T-helper 17 cell (primary cell): Measurements from ENCODE around the gene PEMT. TPM values are rescaled to one million over a fixed set of nuclear protein-coding genes. Genes with fewer than 3 reads are reported as not detected.

Source experiments
- ATAC-seq: fragments of 150-1000 bp; cut with Tn5 transposase; 2 replicates; pipeline ENCODE4 v1.10.0; 2021; ENCODE audit warnings: mild to moderate bottlenecking, moderate library complexity
- DNase-seq, 3 donors: peaks; one replicate each; pipeline versions ENCODE4 v3.0.0 to v3.0.0-alpha.2; 2020 to 2021
- H3K9me3 ChIP-seq: one replicate; pipeline ENCODE4 v1.7.0; 2013; ENCODE audit warnings: low read length, mild to moderate bottlenecking; ENCODE audit not compliant: control insufficient read depth, poor library complexity, severe bottlenecking
- H3K27ac Mint-ChIP-seq: one replicate; pipeline ENCODE4 v1.8.0; 2022; ENCODE audit warnings: mild to moderate bottlenecking, moderate library complexity, mixed read lengths
- H3K27me3 Mint-ChIP-seq: one replicate; pipeline ENCODE4 v1.8.0; 2022; ENCODE audit warnings: mixed read lengths
- H3K36me3 Mint-ChIP-seq: one replicate; pipeline ENCODE4 v1.8.0; 2022; ENCODE audit warnings: low read depth, mixed read lengths
- H3K4me1 Mint-ChIP-seq: one replicate; pipeline ENCODE4 v1.8.0; 2022; ENCODE audit warnings: mild to moderate bottlenecking, mixed read lengths
- H3K4me3 Mint-ChIP-seq: one replicate; pipeline ENCODE4 v1.8.0; 2022; ENCODE audit warnings: mild to moderate bottlenecking, moderate library complexity, mixed read lengths
- total RNA-seq, 4 donors: library from RNA in 2 of 4; stranded (reverse) in 2 of 4; gene quantifications; one replicate each; pipeline ENCODE4 v1.2.3 and lab custom pipeline; 2022 to 2026

Gene PEMT
- total RNA-seq, 2 donors from 2014 or later, result 13.8 to 14.8 TPM

DNA sequence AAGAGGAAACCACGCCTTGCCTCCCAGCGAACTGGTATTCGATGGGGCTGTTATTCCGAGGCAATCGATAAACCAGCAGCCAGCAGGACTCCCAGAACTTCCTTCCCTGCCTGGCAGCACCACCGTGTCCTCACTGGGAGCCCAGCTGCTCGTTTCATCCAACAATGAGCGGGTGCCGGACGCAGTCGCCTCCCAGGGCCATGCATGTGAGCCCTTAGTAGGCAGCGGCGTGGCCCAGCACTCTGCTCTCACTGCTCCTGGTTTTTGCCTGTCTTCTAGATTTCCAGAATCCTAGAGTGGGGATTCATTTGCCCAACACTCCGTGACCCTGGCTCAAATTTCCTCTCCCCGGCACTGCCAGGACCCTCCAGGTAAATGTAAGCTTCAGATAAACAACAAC lies 66.2 kb downstream of the PEMT start:
- H3K36me3 Mint-ChIP-seq, result peaks cover 2% of the 10 kb centered on the region
- no peaks in the 10 kb centered on the region for H3K9me3 ChIP-seq
- no peak overlapping the region for H3K27ac Mint-ChIP-seq
- no peak overlapping the region for H3K4me3 Mint-ChIP-seq
- H3K27me3 Mint-ChIP-seq, result no peaks in the 10 kb centered on the region
- ATAC-seq (no peak), DNase-seq (no peak)
- H3K4me1 Mint-ChIP-seq, result peaks cover 2% of the 10 kb centered on the region

DNA sequence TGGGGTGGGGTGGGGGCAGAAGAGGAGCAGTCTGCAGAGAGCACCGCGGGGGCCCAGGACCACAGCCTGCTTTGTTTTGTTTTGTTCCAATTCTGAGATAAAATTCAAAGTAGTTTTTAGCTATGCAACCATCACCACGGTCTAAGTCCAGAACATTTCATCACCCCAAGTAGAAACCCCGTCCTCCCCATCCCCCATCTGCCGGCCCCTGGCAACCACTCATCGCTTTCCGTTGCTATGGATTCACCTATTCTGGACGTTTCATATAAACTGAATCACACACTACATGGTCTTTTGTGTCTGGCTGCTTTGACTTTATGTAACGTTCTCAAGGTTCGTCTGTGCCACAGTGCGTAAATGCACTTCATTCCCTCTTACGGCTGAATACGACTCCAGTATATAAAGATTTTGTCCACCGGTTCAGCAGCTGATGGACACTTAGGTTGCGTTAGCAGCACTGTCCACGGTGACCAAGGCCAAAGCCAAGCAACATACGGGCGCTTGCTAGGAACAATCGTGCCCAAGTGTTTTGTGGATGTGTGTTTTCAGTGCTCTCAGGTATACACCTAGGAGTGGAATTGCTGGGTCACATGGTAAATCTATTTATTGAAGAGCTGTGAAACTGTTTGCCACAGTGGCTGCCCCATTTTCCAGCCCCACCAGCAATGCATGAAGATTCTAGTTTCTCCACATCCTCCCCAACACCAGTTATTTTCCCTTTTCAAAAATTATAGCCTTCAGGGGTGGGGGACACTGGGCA lies 67.6 kb downstream of the PEMT start:
- Mint-ChIP-seq H3K36me3 (peaks cover 2% of the 10 kb centered on the region), H3K4me3 (no peak overlapping the region), H3K27ac (no peak overlapping the region), H3K27me3 (no peaks in the 10 kb centered on the region), H3K4me1 (no peaks in the 10 kb centered on the region)
- ATAC-seq, result no peak
- DNase-seq, result no peak
- H3K9me3 ChIP-seq, result no peaks in the 10 kb centered on the region

DNA sequence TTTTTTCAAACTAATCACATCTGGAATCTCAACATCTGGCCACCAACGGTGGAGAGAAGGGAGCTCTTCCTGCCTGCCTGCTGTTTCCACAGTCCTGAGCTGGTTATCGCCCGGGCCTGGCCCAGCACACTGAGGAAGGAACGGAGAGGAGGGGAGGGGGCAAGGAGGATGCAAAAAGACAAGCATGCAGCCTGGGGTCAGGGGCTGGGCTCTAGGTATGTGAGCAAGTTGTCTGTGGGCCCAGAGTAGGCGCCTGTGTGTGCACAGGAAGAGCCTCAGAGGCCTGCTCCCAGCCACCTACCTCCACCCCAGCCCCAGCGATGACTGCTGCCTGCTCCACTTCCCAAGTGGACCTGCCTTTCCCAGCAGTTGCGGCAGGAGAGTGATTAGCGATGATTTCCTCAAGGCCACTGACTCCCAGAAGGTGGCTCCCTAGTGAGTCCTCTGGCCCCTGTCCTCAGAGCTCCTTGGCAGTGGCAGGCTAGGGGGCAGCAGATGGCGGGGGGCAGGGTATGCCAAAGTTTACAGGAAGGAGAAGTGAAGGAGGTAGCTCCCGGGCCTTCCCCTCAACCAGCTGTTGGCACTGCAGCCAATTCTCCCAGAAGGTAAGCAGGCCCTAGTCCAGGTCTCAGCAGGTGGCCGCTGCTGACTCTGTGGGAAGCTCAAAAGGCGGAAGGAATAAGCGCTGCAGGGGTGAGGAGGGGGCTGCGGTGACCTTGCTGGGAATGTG lies 68.3 kb downstream of the PEMT start:
- Mint-ChIP-seq H3K4me1 (no peaks in the 10 kb centered on the region), H3K36me3 (peaks cover 2% of the 10 kb centered on the region), H3K4me3 (no peak overlapping the region), H3K27ac (no peak overlapping the region), H3K27me3 (no peaks in the 10 kb centered on the region)
- no peaks in the 10 kb centered on the region for H3K9me3 ChIP-seq
- ATAC-seq, result no peak
- no peak for DNase-seq

- no peak overlapping the region for H3K27ac Mint-ChIP-seq
- no peak for DNase-seq
- no peaks in the 10 kb centered on the region for H3K4me1 Mint-ChIP-seq
- no peak overlapping the region for H3K4me3 Mint-ChIP-seq
- H3K27me3 Mint-ChIP-seq, result no peaks in the 10 kb centered on the region
- no peaks in the 10 kb centered on the region for H3K9me3 ChIP-seq
- no peak for ATAC-seq
- peaks cover 2% of the 10 kb centered on the region for H3K36me3 Mint-ChIP-seq
These were observed 70.8 kb downstream of the PEMT start for GRCh38 chr17:17520599-17521232.

DNA sequence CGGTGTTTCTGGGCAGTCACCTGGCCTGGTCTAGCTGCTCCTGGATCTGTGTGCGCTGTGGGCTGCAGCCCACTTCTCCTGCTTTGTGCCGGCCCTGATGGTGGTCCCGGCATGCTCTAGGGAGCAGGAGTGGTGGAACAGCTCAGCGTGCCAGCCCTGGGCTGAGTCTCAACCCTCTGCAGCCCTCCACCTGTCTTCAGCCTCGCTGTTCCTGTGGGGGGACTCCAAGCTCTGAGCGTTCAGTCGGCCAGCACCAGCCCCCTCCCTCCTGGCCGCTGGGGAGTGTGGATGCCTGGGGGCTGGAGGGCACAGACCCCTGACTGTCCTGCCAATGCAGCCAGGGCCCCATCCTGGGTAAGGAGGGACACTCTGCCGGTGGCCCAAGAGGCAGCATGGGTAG lies 71.6 kb downstream of the PEMT start:
- Mint-ChIP-seq H3K36me3 (no peaks in the 10 kb centered on the region), H3K4me3 (no peak overlapping the region), H3K27me3 (no peaks in the 10 kb centered on the region), H3K27ac (no peak overlapping the region), H3K4me1 (no peaks in the 10 kb centered on the region)
- ATAC-seq (no peak), DNase-seq (no peak)
- H3K9me3 ChIP-seq, result no peaks in the 10 kb centered on the region

DNA sequence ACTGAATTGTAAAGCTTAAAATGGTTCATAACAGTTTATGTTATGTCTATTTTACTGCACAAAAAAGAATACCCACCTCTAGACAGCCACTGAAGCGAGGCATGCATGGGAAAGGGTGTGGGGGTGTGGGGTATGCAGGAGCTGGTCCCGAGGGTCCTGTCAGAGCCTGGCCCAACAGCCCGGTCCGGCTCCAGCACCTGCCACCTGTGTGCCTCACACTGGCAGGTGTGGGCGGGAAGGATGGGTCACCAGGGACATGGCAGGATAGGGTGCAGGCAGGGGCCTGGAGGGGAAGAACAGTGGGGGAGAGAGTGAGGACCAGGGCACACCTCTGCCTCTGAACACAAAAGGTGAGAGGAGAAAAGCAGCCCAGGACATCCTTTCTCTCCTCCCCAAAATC lies 72.6 kb downstream of the PEMT start:
- Mint-ChIP-seq H3K27me3 (no peaks in the 10 kb centered on the region), H3K27ac (no peak overlapping the region), H3K4me3 (no peak overlapping the region), H3K36me3 (no peaks in the 10 kb centered on the region), H3K4me1 (peaks cover under 1% of the 10 kb centered on the region)
- H3K9me3 ChIP-seq, result no peaks in the 10 kb centered on the region
- ATAC-seq, result no peak
- DNase-seq, result no peak

- no peaks in the 10 kb centered on the region for H3K9me3 ChIP-seq
- peaks cover 2% of the 10 kb centered on the region for H3K4me1 Mint-ChIP-seq
- no peak for DNase-seq
- H3K36me3 Mint-ChIP-seq, result no peaks in the 10 kb centered on the region
- no peak overlapping the region for H3K4me3 Mint-ChIP-seq
- no peak for ATAC-seq
- H3K27ac Mint-ChIP-seq, result no peak overlapping the region
- no peaks in the 10 kb centered on the region for H3K27me3 Mint-ChIP-seq
These were observed 73.5 kb downstream of the PEMT start for GRCh38 chr17:17518014-17518413.

DNA sequence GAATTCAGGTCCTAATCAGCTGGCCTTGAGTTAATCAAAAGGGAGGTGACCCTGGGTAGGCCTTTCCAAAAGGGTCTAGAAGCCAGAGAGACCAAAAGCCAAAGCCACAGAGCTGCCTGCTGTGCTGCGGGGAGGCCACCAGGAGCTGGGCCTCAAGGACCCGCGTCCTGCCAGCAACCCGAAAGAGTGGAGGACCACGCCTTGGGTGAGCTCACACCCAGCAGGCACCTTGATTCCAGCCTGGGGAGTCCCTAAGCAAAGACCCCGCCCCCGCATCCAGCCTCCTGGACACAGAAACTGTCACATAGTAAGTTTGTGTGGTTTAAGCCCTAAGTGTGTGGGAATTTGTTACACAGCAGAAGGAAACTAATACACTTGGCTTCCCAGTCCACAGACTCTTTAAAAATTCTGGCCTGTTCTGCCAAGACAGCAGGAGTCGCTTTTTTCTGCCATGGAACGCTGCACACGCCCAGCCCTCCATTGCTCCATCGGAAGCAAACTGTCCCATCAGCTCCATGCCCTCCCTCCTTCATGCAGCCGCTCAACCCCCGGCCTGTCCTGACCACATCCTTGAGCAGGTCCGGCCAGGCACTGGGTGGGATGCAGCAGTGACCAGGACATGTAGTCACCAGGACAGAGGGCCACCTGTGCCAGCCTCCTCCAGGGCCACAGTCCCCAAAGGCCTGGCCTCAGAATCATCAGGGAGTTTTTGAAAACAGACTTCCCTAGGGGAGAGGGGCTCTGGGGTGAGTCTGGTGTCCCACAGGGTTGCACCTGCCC lies 74.4 kb downstream of the PEMT start:
- H3K9me3 ChIP-seq, result no peaks in the 10 kb centered on the region
- ATAC-seq, result no peak
- Mint-ChIP-seq H3K27me3 (no peaks in the 10 kb centered on the region), H3K4me1 (peaks cover 2% of the 10 kb centered on the region), H3K4me3 (no peak overlapping the region), H3K27ac (no peak overlapping the region), H3K36me3 (no peaks in the 10 kb centered on the region)
- DNase-seq, result no peak

- no peaks in the 10 kb centered on the region for H3K9me3 ChIP-seq
- H3K4me3 Mint-ChIP-seq, result no peak overlapping the region
- DNase-seq, result no peak
- peaks cover 2% of the 10 kb centered on the region for H3K4me1 Mint-ChIP-seq
- ATAC-seq, result no peak
- no peak overlapping the region for H3K27ac Mint-ChIP-seq
- H3K36me3 Mint-ChIP-seq, result no peaks in the 10 kb centered on the region
- H3K27me3 Mint-ChIP-seq, result no peaks in the 10 kb centered on the region
These were observed 75.3 kb downstream of the PEMT start for GRCh38 chr17:17515934-17516930.

GRCh38 chr17:17514993-17515933 lies 76.2 kb downstream of the PEMT start:
- H3K4me1 Mint-ChIP-seq, result peaks cover 4% of the 10 kb centered on the region
- no peaks in the 10 kb centered on the region for H3K27me3 Mint-ChIP-seq
- ATAC-seq, result no peak
- H3K36me3 Mint-ChIP-seq, result no peaks in the 10 kb centered on the region
- H3K4me3 Mint-ChIP-seq, result no peak overlapping the region
- no peak for DNase-seq
- H3K9me3 ChIP-seq, result no peaks in the 10 kb centered on the region
- no peak overlapping the region for H3K27ac Mint-ChIP-seq

GRCh38 chr17:17514361-17514992 lies 77.0 kb downstream of the PEMT start:
- Mint-ChIP-seq H3K27ac (no peak overlapping the region), H3K36me3 (no peaks in the 10 kb centered on the region), H3K4me1 (peaks cover 4% of the 10 kb centered on the region), H3K27me3 (no peaks in the 10 kb centered on the region), H3K4me3 (no peak overlapping the region)
- DNase-seq, result no peak
- no peaks in the 10 kb centered on the region for H3K9me3 ChIP-seq
- no peak for ATAC-seq
